Adrenal gland (tissue), 12 donors: ENCODE measurements around the gene RDH16. TPM values are rescaled to one million over a fixed set of nuclear protein-coding genes. Genes with fewer than 3 reads are reported as not detected.
"Not testable (repeated sequence)": the region's sequence is repeated elsewhere in the genome, so short reads cannot be mapped to it uniquely, and the experiment has no call there.

Source experiments
- DNase-seq, 7 donors: peaks; one replicate each; pipeline ENCODE4 v3.0.0-alpha.2; 2019 to 2020
- H3K27ac ChIP-seq, 5 donors: fragments of 200-600 bp; sonication (generic) in 4 of 5; 1 replicate in 3 of 5; 2 replicates in 2 of 5; pipeline versions ENCODE4 v1.5.1 to v1.8.0; 2016 to 2020; ENCODE audit warnings: mild to moderate bottlenecking in 1 of 5
- H3K27me3 ChIP-seq: fragments of 200-600 bp; 2 replicates; pipeline ENCODE4 v1.8.0; 2021
- H3K36me3 ChIP-seq, 2 donors: fragments of 200-600 bp; replicated peaks in 1 of 2; 1 replicate in 1 of 2; 2 replicates in 1 of 2; pipeline versions ENCODE4 v1.5.1 to v1.8.0; 2018 to 2022
- H3K4me1 ChIP-seq, 2 donors: fragments of 200-600 bp; replicated peaks in 1 of 2; 1 replicate in 1 of 2; 2 replicates in 1 of 2; pipeline versions ENCODE4 v1.5.1 to v1.8.0; 2018 to 2021
- H3K4me3 ChIP-seq, 4 donors: fragments of 200-600 bp; sonication (generic) in 3 of 4; one replicate each; pipeline ENCODE4 v1.5.1; 2016 to 2018
- H3K9me3 ChIP-seq, 3 donors: fragments of 200-600 bp; sonication (generic) in 1 of 3; replicated peaks in 1 of 3; 1 replicate in 2 of 3; 2 replicates in 1 of 3; pipeline versions ENCODE4 v1.5.1 to v1.8.0; 2016 to 2021
- CTCF ChIP-seq, 6 experiments: fragments of 450-650 bp in 4 of 6; fragments of 200-600 bp in 2 of 6; sonication (generic) in 1 of 6; IDR thresholded peaks; 1 replicate in 5 of 6; 2 replicates in 1 of 6; pipeline versions ENCODE4 v1.5.1 to v1.8.0; 2016 to 2021; ENCODE audit warnings: antibody characterized with exemption in 6 of 6, mild to moderate bottlenecking in 2 of 6, moderate library complexity in 1 of 6
- POLR2A ChIP-seq, 2 donors: fragments of 450-650 bp; IDR thresholded peaks; one replicate each; pipeline ENCODE4 v1.6.1; 2017; ENCODE audit warnings: antibody characterized with exemption in 2 of 2, mild to moderate bottlenecking in 2 of 2, moderate library complexity in 1 of 2
- WGBS, 4 donors: extraction: QIAGEN DNeasy Blood & Tissue Kit in 2 of 4; methylation state at CpG; one replicate each; pipeline versions ENCODE4 v1.1.5 to v1.1.7; 2013 to 2017; 5-methylcytosine and 5-hydroxymethylcytosine counted together
- intact Hi-C, 2 donors: fragments of 100-400 bp; cut with DNase I; formaldehyde crosslinking; loops; one replicate each; pipeline versions ENCODE4 v1.14.1 to v1.15.0; 2022 to 2023
- polyA plus RNA-seq, 3 donors: library from polyadenylated mRNA; stranded (reverse); fragments of 200-250 nt in 2 of 3; fragments of 350-450 nt in 1 of 3; fragmentation: Illumina TruSeq in 1 of 3; extraction: RNeasy Lipid Tissue Mini Kit (QIAGEN cat#74804) in 1 of 3; gene quantifications; one replicate each; pipeline ENCODE4 v1.2.3, GENCODE V29; 2013 to 2014
- total RNA-seq, 9 donors: library from RNA; depleted of rRNA in 4 of 9; stranded (reverse); fragments of >200 nt in 4 of 9; fragments of 120-200 nt in 1 of 9; fragmentation: NEBNext Ultra II Directional in 1 of 9; extraction: Animal tissue kit (Norgen Biotek cat#: 25700) in 1 of 9; gene quantifications; one replicate each; pipeline versions ENCODE4 v1.1.0 to v1.2.4, GENCODE V29; 2013 to 2023
- donor health status: healthy with polysubstance abuse.
- donor health status: Bipolar disorder and iron deficiency.
- donor health status: DM: yes; HTN: yes; CAD: no.
- donor health status: DM: no; HTN: no; CAD: no.
- donor health status: DM: no; HTN: no; CAD: no.
- donor health status: DM: yes; HTN: yes; CAD: no.

Gene RDH16
- total and polyA plus RNA-seq, 12 donors = 0.05 to 1.1 (median 0.55) TPM; not detected in 1

DNA sequence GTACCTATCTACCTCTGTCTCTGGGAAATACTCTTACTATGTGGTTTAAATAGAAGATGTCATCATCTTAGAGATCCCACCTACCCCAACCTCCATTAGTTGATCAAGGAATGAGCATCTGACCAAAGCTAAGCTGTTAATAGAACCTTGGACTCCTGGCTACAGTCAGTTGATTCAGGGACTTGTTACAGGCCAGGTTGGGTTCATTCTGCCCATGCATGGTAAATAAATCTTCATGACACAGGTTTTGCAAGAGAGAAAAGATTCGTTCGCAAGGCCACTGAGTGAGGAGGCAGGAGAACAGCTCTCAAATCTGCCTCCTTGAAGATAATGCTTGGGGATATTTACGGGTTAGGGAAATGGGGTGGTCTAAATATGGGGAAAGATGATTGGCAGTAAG, 42.7 kb downstream of the RDH16 start:
- intact Hi-C loops = no loop called here
- no peak for TF ChIP-seq POLR2A (IDR thresholded peaks at IDR 0.05)
- no peak for TF ChIP-seq CTCF (IDR thresholded peaks at IDR 0.05)
- Histone ChIP-seq H3K4me3 (no peak overlapping the region), H3K27ac (no peak overlapping the region), H3K27me3 (no peaks in the 10 kb centered on the region), H3K9me3 (no peaks in the 10 kb centered on the region), H3K4me1 (no peaks in the 10 kb centered on the region), H3K36me3 (no peaks in the 10 kb centered on the region)
- no peak for DNase-seq
- 57 to 73% (median 63%) methylated on average over 3 of the region's 3 CpGs for WGBS, 4 donors

- no peaks in the 10 kb centered on the region for H3K4me1 ChIP-seq
- H3K27me3 ChIP-seq = no peaks in the 10 kb centered on the region
- TF ChIP-seq POLR2A (IDR thresholded peaks at IDR 0.05) = no peak
- no peak for TF ChIP-seq CTCF (IDR thresholded peaks at IDR 0.05)
- H3K27ac ChIP-seq = no peak overlapping the region
- no peak overlapping the region for H3K4me3 ChIP-seq
- H3K9me3 ChIP-seq = no peaks in the 10 kb centered on the region
- no peaks in the 10 kb centered on the region for H3K36me3 ChIP-seq
- intact Hi-C loops = no loop called here
- no peak for DNase-seq
Measured at GRCh38 chr12:56914256-56914655, 43.2 kb downstream of the RDH16 start.

GRCh38 chr12:56909403-56909802, 48.0 kb downstream of the RDH16 start:
- H3K27me3 ChIP-seq, H3K9me3 ChIP-seq, DNase-seq, intact Hi-C loops, H3K27ac ChIP-seq, H3K4me3 ChIP-seq, H3K4me1 ChIP-seq, H3K36me3 ChIP-seq: not testable (repeated sequence)
- 59 to 71% (median 63%) methylated on average over 2 of the region's 2 CpGs for WGBS, 4 donors

GRCh38 chr12:56908136-56908535, 49.3 kb downstream of the RDH16 start:
- Histone ChIP-seq H3K27me3 (no peaks in the 10 kb centered on the region), H3K4me3 (no peak overlapping the region), H3K9me3 (no peaks in the 10 kb centered on the region), H3K27ac (no peak overlapping the region), H3K4me1 (no peaks in the 10 kb centered on the region), H3K36me3 (no peaks in the 10 kb centered on the region)
- intact Hi-C loops = no loop called here
- 74 to 88% (median 79%) methylated on average over 3 to 5 of the region's 5 CpGs; no CpG with 5 or more reads in 1 of the 4 donors for WGBS, 4 donors
- TF ChIP-seq CTCF (IDR thresholded peaks at IDR 0.05) = no peak
- no peak for TF ChIP-seq POLR2A (IDR thresholded peaks at IDR 0.05)
- DNase-seq = no peak

GRCh38 chr12:56905852-56906251, 51.6 kb downstream of the RDH16 start:
- whole genome bisulfite sequencing, 4 donors = 68 to 84% (median 77%) methylated on average over 1 of the region's 1 CpG
- DNase-seq = no peak
- no peak overlapping the region for H3K4me3 ChIP-seq
- H3K27ac ChIP-seq = no peak overlapping the region
- TF ChIP-seq POLR2A (IDR thresholded peaks at IDR 0.05) (no peak), CTCF (IDR thresholded peaks at IDR 0.05) (no peak)
- H3K36me3 ChIP-seq = no peaks in the 10 kb centered on the region
- H3K9me3 ChIP-seq = peaks cover 0 to 6% (median 0%) of the 10 kb centered on the region in 3 donors
- H3K4me1 ChIP-seq = no peaks in the 10 kb centered on the region
- intact Hi-C loops = no loop called here
- H3K27me3 ChIP-seq = no peaks in the 10 kb centered on the region
